HepG2 (cell line): Measurements from ENCODE around the gene TROAP. TPM values are rescaled to one million over a fixed set of nuclear protein-coding genes. Genes with fewer than 3 reads are reported as not detected.

Experiments used
- BCL6 ChIP-seq: IDR thresholded peaks from 2 replicates; pipeline ENCODE4 v1.6.1; 2016; ENCODE audit warnings: missing genetic modification reagents, missing compliant biosample characterization
- CBX5 ChIP-seq: sonication (generic); formaldehyde crosslinking; IDR thresholded peaks from 2 replicates; pipeline ENCODE4 v1.4.0; 2020; ENCODE audit warnings: missing genetic modification reagents, borderline replicate concordance
- CTCF ChIP-seq: sonication (generic); formaldehyde crosslinking; IDR thresholded peaks from 2 replicates; pipeline ENCODE4 v1.5.0; 2020; ENCODE audit warnings: mild to moderate bottlenecking, missing genetic modification reagents, moderate library complexity
- KDM1A ChIP-seq: IDR thresholded peaks from 2 replicates; pipeline ENCODE4 v1.6.1; 2016; ENCODE audit warnings: missing compliant biosample characterization
- PHF8 ChIP-seq: sonication (generic); formaldehyde crosslinking; IDR thresholded peaks from 2 replicates; pipeline ENCODE4 v1.5.0; 2020; ENCODE audit warnings: missing genetic modification reagents
- POGZ ChIP-seq: sonication (generic); formaldehyde crosslinking; IDR thresholded peaks from 2 replicates; pipeline ENCODE4 v1.4.0; 2020; ENCODE audit warnings: mild to moderate bottlenecking, missing genetic modification reagents
- SOX5 ChIP-seq: IDR thresholded peaks from 2 replicates; pipeline ENCODE4 v1.6.1; 2016; ENCODE audit warnings: borderline replicate concordance
- SOX6 ChIP-seq, 2 experiments: fragments of 450-650 bp in 1 of 2; sonication (generic) in 1 of 2; formaldehyde crosslinking in 1 of 2; IDR thresholded peaks; 2 replicates each; pipeline versions ENCODE4 v1.4.0 to v1.6.1; 2017 to 2020; ENCODE audit warnings: antibody characterized with exemption in 1 of 2, mild to moderate bottlenecking in 1 of 2, missing genetic modification reagents in 1 of 2
- TEAD3 ChIP-seq: optimal IDR thresholded peaks from 2 replicates; pipeline ENCODE3; 2016; ENCODE audit warnings: borderline replicate concordance
- WIZ ChIP-seq: sonication (generic); formaldehyde crosslinking; IDR thresholded peaks from 2 replicates; pipeline ENCODE4 v1.5.1; 2020; ENCODE audit warnings: mild to moderate bottlenecking, missing genetic modification reagents
- YY1 ChIP-seq: IDR thresholded peaks from 2 replicates; pipeline ENCODE4 v1.6.1; 2011; ENCODE audit warnings: low read length, low read depth, moderate library complexity, mild to moderate bottlenecking; ENCODE audit not compliant: insufficient read depth, insufficient replicate concordance
- ZNF207 ChIP-seq: fragments of 450-650 bp; IDR thresholded peaks from 2 replicates; pipeline ENCODE4 v1.6.1; 2016; ENCODE audit warnings: antibody characterized with exemption, borderline replicate concordance
- ZNF33B ChIP-seq: sonication (generic); formaldehyde crosslinking; IDR thresholded peaks from 2 replicates; pipeline ENCODE4 v1.5.1; 2020; ENCODE audit warnings: mild to moderate bottlenecking, missing genetic modification reagents
- ZNF407 ChIP-seq: sonication (generic); formaldehyde crosslinking; IDR thresholded peaks from one replicate; pipeline ENCODE4 v1.5.1; 2020; ENCODE audit warnings: mild to moderate bottlenecking, missing genetic modification reagents; ENCODE audit errors: not compliant biosample characterization
- ZNF543 ChIP-seq: sonication (generic); formaldehyde crosslinking; IDR thresholded peaks from 2 replicates; pipeline ENCODE4 v1.4.0; 2020; ENCODE audit warnings: mild to moderate bottlenecking, missing genetic modification reagents
- polyA plus RNA-seq, 8 experiments: library from polyadenylated mRNA; depleted of rRNA in 3 of 8; stranded (reverse) in 7 of 8; unstranded in 1 of 8; fragments of >200 nt; fragmentation: Illumina TruSeq in 4 of 8; extraction: Trizol in 4 of 8; gene quantifications; 2 replicates each; pipeline versions ENCODE4 v1.2.1 to v1.2.3, GENCODE V29; 2011 to 2016; ENCODE audit warnings: low read depth in 4 of 8, missing spikeins in 1 of 8, mixed read lengths in 1 of 8; ENCODE audit not compliant: insufficient read depth in 1 of 8
- total RNA-seq, 5 experiments: library from RNA; depleted of rRNA; stranded (reverse); fragments of >200 nt; fragmentation: Illumina TruSeq; extraction: Trizol; gene quantifications; 2 replicates each; pipeline ENCODE4 v1.2.3, GENCODE V29; 2016; ENCODE audit warnings: low read depth in 1 of 5

The TROAP gene
- total and polyA plus RNA-seq, 2 of the 13 experiments (the other 11 are each of a cell fraction or from before 2014, with no cell fraction given) = 22.5 to 30.9 TPM

GRCh38 chr12:49342066-49342913 lies 19.2 kb downstream of the TROAP start (continued):
- peak; percentile 91 for TF ChIP-seq CTCF (CRISPR knock-in tag)
- peak; percentile 56; the same call in 1 of the 2 replicates for TF ChIP-seq ZNF33B (CRISPR knock-in tag)
- no peak for TF ChIP-seq WIZ (CRISPR knock-in tag)
- TF ChIP-seq ZNF207 = no peak
- peak; percentile 27; the same call in 1 of the 2 replicates for TF ChIP-seq POGZ (CRISPR knock-in tag)
- TF ChIP-seq KDM1A (CRISPR knock-in tag) = 0 out of 2 replicates have a peak, but pooled peaks have one; percentile 12
- TF ChIP-seq PHF8 = peak; percentile 43; the same call in 1 of the 2 replicates
- TF ChIP-seq ZNF543 (CRISPR knock-in tag) = no peak
- peak; percentile 21; the same call in 1 of the 2 replicates for TF ChIP-seq SOX5
- TF ChIP-seq ZNF407 = peak; percentile 25
- TF ChIP-seq SOX6 (IDR thresholded peaks at IDR 0.05) = no peak
- peak; percentile 58 for TF ChIP-seq SOX6 (CRISPR knock-in tag; IDR thresholded peaks at IDR 0.05)
- peak; percentile 16; the same call in 1 of the 2 replicates for TF ChIP-seq CBX5 (CRISPR knock-in tag)
- peak; percentile 53 for TF ChIP-seq YY1
- peak; percentile 26 for TF ChIP-seq TEAD3 (CRISPR knock-in tag)
- peak; percentile 45; the same call in 1 of the 2 replicates for TF ChIP-seq BCL6
